Measurements from ENCODE around the gene FBXL16. TPM values are rescaled to one million over a fixed set of nuclear protein-coding genes. Genes with fewer than 3 reads are reported as not detected.

FBXL16 gene
- total and polyA plus RNA-seq, 2 donors (not counting 1 experiment from before 2014, with no cell fraction given), result 0.07 TPM; not detected in 1

GRCh38 chr16:683396-684070 lies 22.1 kb downstream of the FBXL16 start:
- Histone ChIP-seq H3K79me2 (ENCODE audit: control insufficient read depth, insufficient read depth, low read length) (peaks cover 31% of the 10 kb centered on the region), H3K9ac (ENCODE audit: insufficient read depth, low read length) (peak overlapping the region; percentile 40), H3K27me3 (ENCODE audit: control insufficient read depth, insufficient read depth, low read length) (no peaks in the 10 kb centered on the region), H3K4me1 (ENCODE audit: control insufficient read depth, extremely low read depth, insufficient read depth, low read length) (peaks cover 18% of the 10 kb centered on the region), H3K4me2 (ENCODE audit: extremely low read depth, insufficient read depth, low read length) (peak overlapping the region; percentile 62), H4K20me1 (ENCODE audit: control insufficient read depth, extremely low read depth, insufficient read depth, low read length) (no peaks in the 10 kb centered on the region), H3K9me3 (ENCODE audit: control insufficient read depth, insufficient read depth, low read depth, low read length) (no peaks in the 10 kb centered on the region), H2AFZ (ENCODE audit: low read length) (no peak overlapping the region), H3K27ac (ENCODE audit: insufficient read depth, low read length) (peak overlapping the region; percentile 53), H3K4me3 (replicated peaks in 1 of 4; ENCODE audit: control extremely low read depth in 1 of 4, insufficient read depth in 1 of 4, low read depth in 3 of 4, low read length in 4 of 4) (peak overlapping the region; percentile 42 to 63 (median 52)), H3K36me3 (ENCODE audit: control insufficient read depth, insufficient read depth, low read length) (peaks cover 38% of the 10 kb centered on the region)
- TF ChIP-seq, protein P1, sequence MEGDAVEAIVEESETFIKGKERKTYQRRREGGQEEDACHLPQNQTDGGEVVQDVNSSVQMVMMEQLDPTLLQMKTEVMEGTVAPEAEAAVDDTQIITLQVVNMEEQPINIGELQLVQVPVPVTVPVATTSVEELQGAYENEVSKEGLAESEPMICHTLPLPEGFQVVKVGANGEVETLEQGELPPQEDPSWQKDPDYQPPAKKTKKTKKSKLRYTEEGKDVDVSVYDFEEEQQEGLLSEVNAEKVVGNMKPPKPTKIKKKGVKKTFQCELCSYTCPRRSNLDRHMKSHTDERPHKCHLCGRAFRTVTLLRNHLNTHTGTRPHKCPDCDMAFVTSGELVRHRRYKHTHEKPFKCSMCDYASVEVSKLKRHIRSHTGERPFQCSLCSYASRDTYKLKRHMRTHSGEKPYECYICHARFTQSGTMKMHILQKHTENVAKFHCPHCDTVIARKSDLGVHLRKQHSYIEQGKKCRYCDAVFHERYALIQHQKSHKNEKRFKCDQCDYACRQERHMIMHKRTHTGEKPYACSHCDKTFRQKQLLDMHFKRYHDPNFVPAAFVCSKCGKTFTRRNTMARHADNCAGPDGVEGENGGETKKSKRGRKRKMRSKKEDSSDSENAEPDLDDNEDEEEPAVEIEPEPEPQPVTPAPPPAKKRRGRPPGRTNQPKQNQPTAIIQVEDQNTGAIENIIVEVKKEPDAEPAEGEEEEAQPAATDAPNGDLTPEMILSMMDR (conservative IDR thresholded peaks at IDR 0.05 in 1 of 2, IDR thresholded peaks at IDR 0.05 in 1 of 2; ENCODE audit: low read depth in 1 of 2, low read length in 2 of 2), result no peak
- TF ChIP-seq EZH2 (IDR thresholded peaks at IDR 0.05; ENCODE audit: low read length, missing control alignments), result no peak
- DNase-seq (ENCODE audit: low read depth in 2 of 2), result no peak

DNA sequence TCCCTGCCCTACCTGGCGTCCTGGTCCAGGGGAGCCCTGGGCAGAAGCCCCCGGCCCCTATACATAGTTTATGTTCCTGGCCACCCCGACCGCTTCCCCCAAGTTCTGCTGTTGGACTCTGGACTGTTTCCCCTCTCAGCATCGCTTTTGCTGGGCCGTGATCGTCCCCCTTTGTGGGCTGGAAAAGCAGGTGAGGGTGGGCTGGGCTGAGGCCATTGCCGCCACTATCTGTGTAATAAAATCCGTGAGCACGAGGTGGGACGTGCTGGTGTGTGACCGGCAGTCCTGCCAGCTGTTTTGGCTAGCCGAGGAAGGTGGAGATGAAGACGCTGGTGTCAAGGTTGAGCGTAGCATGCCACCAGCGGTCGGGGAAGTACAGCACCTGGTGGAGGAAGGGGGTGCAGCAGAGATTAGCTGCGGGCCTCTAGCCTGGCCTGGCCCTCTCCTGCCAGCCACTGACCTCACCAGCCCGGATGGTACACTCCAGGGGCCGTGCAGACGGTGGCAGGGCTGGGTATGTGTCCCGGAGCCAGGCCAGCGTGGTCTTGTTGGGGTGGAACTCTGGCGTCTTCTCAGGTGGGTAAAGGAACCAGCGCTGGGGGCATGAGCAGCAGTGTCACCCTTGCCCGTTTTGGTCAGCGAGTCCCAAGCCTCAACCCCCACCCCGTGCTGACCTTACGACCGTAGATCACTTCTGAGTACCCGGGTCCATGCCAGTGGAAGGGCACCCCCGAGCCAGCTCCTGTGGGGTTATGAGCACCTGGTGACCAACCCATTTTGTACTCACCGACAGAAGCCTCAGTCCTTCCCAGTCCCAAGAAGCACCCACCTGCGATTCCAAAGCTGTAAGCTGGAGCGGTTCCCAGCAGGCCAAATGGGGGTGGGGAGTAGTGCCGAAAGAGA lies 22.9 kb downstream of the FBXL16 start:
- no peak overlapping the region for H3K27ac ChIP-seq (ENCODE audit: insufficient read depth, low read length)
- H4K20me1 ChIP-seq (ENCODE audit: control insufficient read depth, extremely low read depth, insufficient read depth, low read length), result no peaks in the 10 kb centered on the region
- no peak overlapping the region for H3K9ac ChIP-seq (ENCODE audit: insufficient read depth, low read length)
- H3K27me3 ChIP-seq (ENCODE audit: control insufficient read depth, insufficient read depth, low read length), result no peaks in the 10 kb centered on the region
- peaks cover 37% of the 10 kb centered on the region for H3K36me3 ChIP-seq (ENCODE audit: control insufficient read depth, insufficient read depth, low read length)
- peaks cover 18% of the 10 kb centered on the region for H3K4me1 ChIP-seq (ENCODE audit: control insufficient read depth, extremely low read depth, insufficient read depth, low read length)
- peaks cover 31% of the 10 kb centered on the region for H3K79me2 ChIP-seq (ENCODE audit: control insufficient read depth, insufficient read depth, low read length)
- no peaks in the 10 kb centered on the region for H3K9me3 ChIP-seq (ENCODE audit: control insufficient read depth, insufficient read depth, low read depth, low read length)
- peak overlapping the region in 3 of 4 experiments; percentile 11 to 85 (median 58) for H3K4me3 ChIP-seq (replicated peaks in 1 of 4; ENCODE audit: control extremely low read depth in 1 of 4, insufficient read depth in 1 of 4, low read depth in 3 of 4, low read length in 4 of 4)
- H3K4me2 ChIP-seq (ENCODE audit: extremely low read depth, insufficient read depth, low read length), result peak overlapping the region; percentile 62
- DNase-seq (ENCODE audit: low read depth in 2 of 2), result no peak
- no peak overlapping the region for H2AFZ ChIP-seq (ENCODE audit: low read length)
- TF ChIP-seq EZH2 (IDR thresholded peaks at IDR 0.05; ENCODE audit: low read length, missing control alignments), result no peak
- TF ChIP-seq, protein P1 (conservative IDR thresholded peaks at IDR 0.05 in 1 of 2, IDR thresholded peaks at IDR 0.05 in 1 of 2; ENCODE audit: low read depth in 1 of 2, low read length in 2 of 2), result no peak

DNA sequence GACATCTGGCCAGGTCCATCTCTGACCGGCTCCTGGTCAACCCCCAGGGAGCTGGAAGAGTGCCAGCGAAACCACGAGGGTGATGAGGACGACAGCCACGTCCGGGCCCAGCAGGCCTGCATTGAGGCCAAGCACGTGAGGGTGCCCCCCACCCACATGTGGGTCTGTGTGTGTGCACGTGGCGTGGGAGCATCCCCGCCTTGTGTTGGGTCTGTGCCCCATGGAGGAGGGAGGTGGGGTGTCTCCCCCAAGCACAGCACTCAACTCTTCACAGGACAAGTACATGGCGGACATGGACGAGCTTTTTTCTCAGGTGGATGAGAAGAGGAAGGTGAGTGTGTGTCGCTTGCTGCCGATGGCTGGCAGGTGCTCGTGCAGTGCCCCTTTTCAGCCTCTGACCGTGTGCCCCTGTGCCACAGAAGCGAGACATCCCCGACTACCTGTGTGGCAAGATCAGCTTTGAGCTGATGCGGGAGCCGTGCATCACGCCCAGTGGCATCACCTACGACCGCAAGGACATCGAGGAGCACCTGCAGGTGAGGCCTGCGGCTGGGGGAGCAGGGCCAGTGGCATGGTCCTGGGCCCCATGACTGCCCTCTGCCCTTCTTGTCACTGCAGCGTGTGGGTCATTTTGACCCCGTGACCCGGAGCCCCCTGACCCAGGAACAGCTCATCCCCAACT lies 23.7 kb downstream of the FBXL16 start:
- H3K4me3 ChIP-seq (replicated peaks in 1 of 4; ENCODE audit: control extremely low read depth in 1 of 4, insufficient read depth in 1 of 4, low read depth in 3 of 4, low read length in 4 of 4), result peak overlapping the region; percentile 72 to 88 (median 85)
- H3K79me2 ChIP-seq (ENCODE audit: control insufficient read depth, insufficient read depth, low read length), result peaks cover 31% of the 10 kb centered on the region
- no peak overlapping the region for H3K27ac ChIP-seq (ENCODE audit: insufficient read depth, low read length)
- TF ChIP-seq, protein P1 (conservative IDR thresholded peaks at IDR 0.05 in 1 of 2, IDR thresholded peaks at IDR 0.05 in 1 of 2; ENCODE audit: low read depth in 1 of 2, low read length in 2 of 2), result no peak
- TF ChIP-seq EZH2 (IDR thresholded peaks at IDR 0.05; ENCODE audit: low read length, missing control alignments), result no peak
- H3K36me3 ChIP-seq (ENCODE audit: control insufficient read depth, insufficient read depth, low read length), result peaks cover 31% of the 10 kb centered on the region
- no peaks in the 10 kb centered on the region for H3K9me3 ChIP-seq (ENCODE audit: control insufficient read depth, insufficient read depth, low read depth, low read length)
- H4K20me1 ChIP-seq (ENCODE audit: control insufficient read depth, extremely low read depth, insufficient read depth, low read length), result no peaks in the 10 kb centered on the region
- DNase-seq (ENCODE audit: low read depth in 2 of 2), result peak; percentile 32 to 35
- peaks cover 18% of the 10 kb centered on the region for H3K4me1 ChIP-seq (ENCODE audit: control insufficient read depth, extremely low read depth, insufficient read depth, low read length)
- no peaks in the 10 kb centered on the region for H3K27me3 ChIP-seq (ENCODE audit: control insufficient read depth, insufficient read depth, low read length)
- H3K4me2 ChIP-seq (ENCODE audit: extremely low read depth, insufficient read depth, low read length), result peak overlapping the region; percentile 99
- no peak overlapping the region for H3K9ac ChIP-seq (ENCODE audit: insufficient read depth, low read length)
- H2AFZ ChIP-seq (ENCODE audit: low read length), result no peak overlapping the region
